HCT116 (cell line): ENCODE results near the gene FBXW2. TPM values are rescaled to one million over a fixed set of nuclear protein-coding genes. Genes with fewer than 3 reads are reported as not detected.

Experiments
- ATAC-seq: fragments of 200-7000 bp; cut with Tn5 transposase; 2 replicates; pipeline ENCODE4 v1.9.1; 2020; ENCODE audit warnings: mild to moderate bottlenecking, moderate library complexity
- BruUV-seq: library from RNA; stranded (reverse); fragments of 400-500 nt; replicated peaks from 2 replicates; lab custom pipeline; 2021; lab: Mats Ljungman, UMichigan
- CTCF ChIA-PET: fragments of 300-600 bp; sonication (Branson Sonifier 250); formaldehyde crosslinking; loops from one replicate; lab custom pipeline; 2021; ENCODE audit warnings: antibody characterized with exemption; lab: Charles Lee
- POLR2A ChIA-PET: fragments of 300-600, 350-600 bp; sonication (Branson Sonifier 250); formaldehyde crosslinking; loops from one replicate; lab custom pipeline; 2021; ENCODE audit warnings: antibody characterized with exemption; lab: Charles Lee
- RAD21 ChIA-PET, 2 experiments: fragments of 300-600 bp; sonication (Branson Sonifier 250); formaldehyde crosslinking; loops; one replicate each; lab custom pipeline; 2023; ENCODE audit warnings: low total read pairs in 2 of 2; ENCODE audit not compliant: uncharacterized antibody in 2 of 2, unreplicated experiment in 2 of 2, low non-redundant PET in 1 of 2; lab: Charles Lee
- DNase-seq: peaks from one replicate; pipeline ENCODE4 v3.0.0-alpha.2; 2010; ENCODE audit warnings: low read depth, low spot score
- H2AFZ ChIP-seq: fragments of 200-600 bp; shearing (Covaris generic), sonication (generic); 2 replicates; pipeline ENCODE4 v1.6.1; 2017; ENCODE audit warnings: low read depth, mixed run types, mixed read lengths, antibody characterized with exemption, low read length; ENCODE audit not compliant: poor library complexity, severe bottlenecking
- H3K27ac ChIP-seq: 2 replicates; pipeline ENCODE4 v1.5.1; 2012; ENCODE audit warnings: low read depth, low read length
- H3K27me3 ChIP-seq: fragments of 200-600 bp; sonication (generic); 2 replicates; pipeline ENCODE4 v1.6.1; 2016; ENCODE audit warnings: mixed run types, low read length, mixed read lengths; ENCODE audit not compliant: insufficient read depth
- H3K36me3 ChIP-seq, 2 experiments: fragments of 200-500 bp in 1 of 2; fragments of 200-600 bp in 1 of 2; sonication (Bioruptor generic) in 1 of 2; sonication (generic) in 1 of 2; 2 replicates each; pipeline versions ENCODE4 v1.5.1 to v1.6.1; 2014 to 2016; ENCODE audit warnings: low read length in 2 of 2, inconsistent platforms in 1 of 2, mixed read lengths in 1 of 2, mixed run types in 1 of 2; ENCODE audit not compliant: insufficient read depth in 2 of 2, control insufficient read depth in 1 of 2
- H3K4me1 ChIP-seq, 2 experiments: fragments of 200-600 bp in 1 of 2; sonication (generic) in 1 of 2; 2 replicates each; pipeline versions ENCODE4 v1.5.1 to v1.6.1; 2012 to 2017; ENCODE audit warnings: low read length in 2 of 2, inconsistent platforms in 1 of 2, mild to moderate bottlenecking in 1 of 2, mixed read lengths in 1 of 2, mixed run types in 1 of 2, moderate library complexity in 1 of 2; ENCODE audit not compliant: insufficient read depth in 2 of 2, control insufficient read depth in 1 of 2
- H3K4me2 ChIP-seq: fragments of 200-600 bp; sonication (generic); 2 replicates; pipeline ENCODE4 v1.6.1; 2017; ENCODE audit warnings: mixed run types, low read length, mixed read lengths
- H3K4me3 ChIP-seq, 2 experiments: fragments of 200-600 bp in 1 of 2; sonication (generic) in 1 of 2; replicated peaks in 1 of 2; 2 replicates each; pipeline ENCODE4 v1.5.1; 2011 to 2016; ENCODE audit warnings: low read length in 2 of 2, control low read depth in 1 of 2, low read depth in 1 of 2, mild to moderate bottlenecking in 1 of 2, mixed read lengths in 1 of 2, mixed run types in 1 of 2
- H3K79me2 ChIP-seq: fragments of 200-600 bp; sonication (generic); 2 replicates; pipeline ENCODE4 v1.6.1; 2017; ENCODE audit warnings: mild to moderate bottlenecking, mixed run types, low read length, moderate library complexity, mixed read lengths; ENCODE audit not compliant: insufficient read depth
- H3K9ac ChIP-seq: fragments of 200-600 bp; sonication (generic); 2 replicates; pipeline ENCODE4 v1.6.1; 2016; ENCODE audit warnings: low read length, mixed read lengths
- H3K9me2 ChIP-seq: fragments of 200-600 bp; sonication (generic), shearing (Covaris generic); 2 replicates; pipeline ENCODE4 v1.6.1; 2017; ENCODE audit warnings: mixed run types, mild to moderate bottlenecking, moderate library complexity; ENCODE audit not compliant: insufficient read depth
- H3K9me3 ChIP-seq, 2 experiments: fragments of 200-500 bp in 1 of 2; fragments of 200-600 bp in 1 of 2; sonication (Bioruptor generic) in 1 of 2; sonication (generic) in 1 of 2; 2 replicates each; pipeline ENCODE4 v1.6.1; 2014 to 2017; ENCODE audit warnings: low read length in 2 of 2, mixed read lengths in 2 of 2, inconsistent platforms in 1 of 2, low read depth in 1 of 2, mild to moderate bottlenecking in 1 of 2, mixed run types in 1 of 2, moderate library complexity in 1 of 2; ENCODE audit not compliant: control insufficient read depth in 1 of 2, insufficient read depth in 1 of 2
- H4K20me1 ChIP-seq: fragments of 200-600 bp; sonication (generic), shearing (Covaris generic); 2 replicates; pipeline ENCODE4 v1.6.1; 2017; ENCODE audit warnings: mixed run types, mild to moderate bottlenecking, moderate library complexity; ENCODE audit not compliant: insufficient read depth
- ATF3 ChIP-seq: IDR thresholded peaks from 2 replicates; pipeline ENCODE4 v1.6.1; 2012
- CEBPB ChIP-seq: IDR thresholded peaks from 2 replicates; pipeline ENCODE4 v1.6.1; 2012; ENCODE audit warnings: low read depth
- EGR1 ChIP-seq: IDR thresholded peaks from 2 replicates; pipeline ENCODE4 v1.6.1; 2012; ENCODE audit warnings: low read depth
- POLR2AphosphoS5 ChIP-seq: IDR thresholded peaks from 2 replicates; pipeline ENCODE4 v1.6.1; 2011; ENCODE audit warnings: mild to moderate bottlenecking, low read depth, low read length, moderate library complexity
- RAD21 ChIP-seq: IDR thresholded peaks from 2 replicates; pipeline ENCODE4 v1.6.1; 2012; ENCODE audit warnings: low read depth, mild to moderate bottlenecking
- SP1 ChIP-seq: IDR thresholded peaks from 2 replicates; pipeline ENCODE4 v1.6.1; 2012; ENCODE audit warnings: low read depth
- intact Hi-C: fragments of 100-400 bp; cut with micrococcal nuclease; formaldehyde crosslinking; loops from 2 replicates; pipeline ENCODE4 v1.10.0; 2022
- total RNA-seq: library from RNA; stranded (reverse); gene quantifications from one replicate; pipeline ENCODE4 v1.2.1, GENCODE V29; 2021; ENCODE audit not compliant: unreplicated experiment

FBXW2 gene
- total RNA-seq, 1 experiment from 2014 or later = 59.6 TPM

DNA sequence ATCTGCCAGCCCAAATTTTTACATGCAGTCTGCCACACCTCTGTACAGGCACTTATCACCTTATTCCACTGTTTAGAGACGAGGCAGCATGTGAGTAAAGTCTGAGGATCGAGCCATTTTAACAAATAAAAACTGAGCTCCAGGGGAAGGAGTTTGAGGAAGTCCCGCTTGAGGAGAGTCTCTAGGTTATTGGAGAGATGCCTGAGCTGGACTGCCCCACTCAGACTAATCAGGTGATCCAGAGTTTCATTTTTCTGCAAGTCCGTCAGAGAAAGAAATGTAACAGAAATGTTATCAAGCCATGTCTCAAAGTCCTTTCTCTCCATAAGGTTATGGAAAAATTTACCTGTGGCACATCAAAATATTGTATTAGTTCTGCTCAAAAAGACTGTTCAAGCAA is 5.3 kb downstream of the FBXW2 start:
- H3K9me3 ChIP-seq = no peaks in the 10 kb centered on the region
- H2AFZ ChIP-seq = no peak overlapping the region
- ChIA-PET RAD21 (no interaction called here), POLR2A (no interaction called here), CTCF (no interaction called here)
- H3K27ac ChIP-seq = no peak overlapping the region
- TF ChIP-seq SP1 (no peak), RAD21 (no peak), EGR1 (no peak)
- no TSS peak for BruUV-seq
- peaks cover 7% of the 10 kb centered on the region; the same call in 1 of the 2 replicates for H4K20me1 ChIP-seq
- intact Hi-C loops = no loop called here
- ATAC-seq (no peak), DNase-seq (no peak)
- H3K4me3 ChIP-seq = no peak overlapping the region
- no peaks in the 10 kb centered on the region for H3K9me2 ChIP-seq
- no peaks in the 10 kb centered on the region for H3K27me3 ChIP-seq
- no peak overlapping the region for H3K9ac ChIP-seq
- peaks cover 18 to 31% of the 10 kb centered on the region in 2 experiments for H3K36me3 ChIP-seq
- H3K79me2 ChIP-seq = peaks cover 95% of the 10 kb centered on the region
- H3K4me1 ChIP-seq = peaks cover 0 to 9% of the 10 kb centered on the region in 2 experiments; a peak in 3 of 4 replicates
- H3K4me2 ChIP-seq = no peak overlapping the region

DNA sequence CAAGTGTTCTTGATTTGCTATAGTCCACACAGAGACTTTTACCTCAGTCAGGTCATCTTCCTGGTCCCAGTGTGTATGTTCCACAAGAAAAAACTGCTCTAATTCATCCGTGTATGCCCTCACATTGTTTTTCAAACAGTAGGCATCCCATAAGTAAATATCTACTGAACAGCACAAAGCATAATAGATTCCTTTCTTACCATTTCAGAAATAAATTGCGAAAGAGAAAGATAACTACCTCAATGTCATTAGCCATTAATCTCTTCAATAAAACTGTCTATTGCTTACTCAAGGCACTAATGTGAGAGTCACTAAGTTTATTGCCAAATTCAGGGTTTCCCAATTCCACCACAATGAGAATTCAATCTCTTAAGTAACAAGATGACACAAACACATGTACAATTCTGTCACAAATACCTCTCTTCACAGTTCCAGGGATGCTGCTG is 9.6 kb downstream of the FBXW2 start:
- POLR2A ChIA-PET = no interaction called here
- CTCF ChIA-PET = no interaction called here
- H3K9me2 ChIP-seq = no peaks in the 10 kb centered on the region
- H3K4me2 ChIP-seq = no peak overlapping the region
- no peaks in the 10 kb centered on the region for H3K9me3 ChIP-seq
- H3K27me3 ChIP-seq = no peaks in the 10 kb centered on the region
- peaks cover 89% of the 10 kb centered on the region for H3K79me2 ChIP-seq
- no peak overlapping the region for H3K27ac ChIP-seq
- H3K9ac ChIP-seq = no peak overlapping the region
- no peak overlapping the region for H2AFZ ChIP-seq
- TF ChIP-seq SP1 (no peak), ATF3 (no peak), POLR2AphosphoS5 (no peak), CEBPB (no peak)
- TF ChIP-seq, all 23 proteins: peak for 0
- ATAC-seq = no peak
- Histone ChIP-seq H4K20me1 (peaks cover 2% of the 10 kb centered on the region; the same call in 1 of the 2 replicates), H3K36me3 (peaks cover 17 to 18% of the 10 kb centered on the region in 2 experiments), H3K4me1 (no peaks in the 10 kb centered on the region), H3K4me3 (no peak overlapping the region)
- DNase-seq = no peak
- RAD21 ChIA-PET = no interaction called here
- intact Hi-C loops = no loop called here
- no TSS peak for BruUV-seq
